ENCODE data around the gene PAPSS2. TPM values are rescaled to one million over a fixed set of nuclear protein-coding genes. Genes with fewer than 3 reads are reported as not detected.
"Not testable (repeated sequence)": the region's sequence is repeated elsewhere in the genome, so short reads cannot be mapped to it uniquely, and the experiment has no call there.

The PAPSS2 gene
- total RNA-seq, 1 experiment from 2014 or later = 9.9 TPM

- DNase-seq (ENCODE audit: low read depth) = no peak
These were observed 16.7 kb upstream of the PAPSS2 start for GRCh38 chr10:87642988-87643387.

DNA sequence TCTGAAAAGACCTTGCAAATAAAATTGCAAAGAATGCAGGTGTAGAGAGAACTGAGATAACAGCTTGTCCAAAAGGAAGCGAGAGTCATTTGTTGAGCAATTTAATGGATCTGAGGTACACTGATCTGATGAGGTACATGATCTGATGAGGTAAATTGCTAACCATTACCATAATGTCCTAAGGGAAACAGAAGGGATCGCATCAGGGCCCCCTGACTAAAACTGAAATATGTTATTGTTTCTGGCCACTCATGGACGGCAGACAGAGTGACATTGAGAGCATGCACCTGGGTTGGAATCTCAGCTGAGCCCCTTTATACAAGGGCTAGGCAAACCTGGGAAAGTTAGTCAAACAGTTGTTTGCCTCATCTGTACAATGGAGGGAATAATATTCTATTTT is 15.8 kb upstream of the PAPSS2 start:
- DNase-seq (ENCODE audit: low read depth) = no peak

- DNase-seq (ENCODE audit: low read depth) = not testable (repeated sequence)
These were observed 15.2 kb upstream of the PAPSS2 start for GRCh38 chr10:87644500-87644899.

DNA sequence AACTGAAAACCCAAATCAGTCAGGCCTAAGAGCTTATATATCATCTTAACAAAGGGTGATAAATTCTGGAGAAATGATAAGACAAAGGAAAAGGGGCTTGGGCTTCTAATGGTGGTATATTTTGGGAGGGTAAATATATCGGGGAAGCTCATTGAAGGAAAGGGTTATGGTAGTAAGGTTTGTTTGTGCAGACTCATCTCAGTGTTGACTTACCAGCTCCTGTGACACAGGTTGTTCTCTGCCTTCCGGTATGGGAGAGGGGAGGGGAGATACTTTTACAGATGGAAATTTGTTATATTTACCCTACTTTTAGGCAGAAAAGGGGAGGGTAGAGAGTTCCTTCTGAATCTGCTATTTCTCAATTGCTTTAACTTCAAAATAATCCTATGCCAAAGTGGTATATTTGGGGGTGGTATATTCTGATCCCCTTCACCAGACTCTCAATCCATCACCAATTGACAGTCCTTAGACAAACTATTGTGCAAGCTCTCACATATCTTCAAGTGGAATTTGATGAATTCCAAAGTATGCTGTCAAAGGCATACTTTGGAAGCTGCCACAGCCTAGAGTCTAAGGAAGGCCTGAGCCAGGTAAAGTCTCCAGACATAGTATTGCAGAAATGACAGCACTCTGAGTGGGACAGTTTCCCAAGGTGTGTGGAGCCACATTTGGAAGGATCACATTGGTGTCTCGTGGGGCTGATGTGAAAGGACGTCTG is 13.3 kb upstream of the PAPSS2 start:
- no peak for DNase-seq (ENCODE audit: low read depth)

DNA sequence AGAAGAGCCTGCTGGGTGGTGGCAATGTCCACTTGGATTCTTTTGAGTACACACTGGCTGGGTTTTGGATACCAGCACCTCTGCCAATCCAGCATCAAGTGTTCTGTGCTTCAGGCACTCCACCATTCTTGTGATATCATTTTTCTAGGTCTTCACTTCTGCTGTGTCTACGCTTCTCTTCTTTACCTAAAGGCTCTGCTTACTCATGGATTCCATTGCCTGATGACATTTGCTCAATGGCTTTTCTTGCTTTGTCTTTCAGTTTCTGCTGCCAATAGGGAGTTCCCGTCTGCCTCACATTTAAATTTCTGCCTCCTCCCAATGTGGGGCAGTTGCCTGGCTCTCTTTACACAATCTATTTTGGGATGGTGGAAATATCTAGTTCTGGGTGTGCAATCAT is 12.7 kb upstream of the PAPSS2 start:
- no peak for DNase-seq (ENCODE audit: low read depth)

DNA sequence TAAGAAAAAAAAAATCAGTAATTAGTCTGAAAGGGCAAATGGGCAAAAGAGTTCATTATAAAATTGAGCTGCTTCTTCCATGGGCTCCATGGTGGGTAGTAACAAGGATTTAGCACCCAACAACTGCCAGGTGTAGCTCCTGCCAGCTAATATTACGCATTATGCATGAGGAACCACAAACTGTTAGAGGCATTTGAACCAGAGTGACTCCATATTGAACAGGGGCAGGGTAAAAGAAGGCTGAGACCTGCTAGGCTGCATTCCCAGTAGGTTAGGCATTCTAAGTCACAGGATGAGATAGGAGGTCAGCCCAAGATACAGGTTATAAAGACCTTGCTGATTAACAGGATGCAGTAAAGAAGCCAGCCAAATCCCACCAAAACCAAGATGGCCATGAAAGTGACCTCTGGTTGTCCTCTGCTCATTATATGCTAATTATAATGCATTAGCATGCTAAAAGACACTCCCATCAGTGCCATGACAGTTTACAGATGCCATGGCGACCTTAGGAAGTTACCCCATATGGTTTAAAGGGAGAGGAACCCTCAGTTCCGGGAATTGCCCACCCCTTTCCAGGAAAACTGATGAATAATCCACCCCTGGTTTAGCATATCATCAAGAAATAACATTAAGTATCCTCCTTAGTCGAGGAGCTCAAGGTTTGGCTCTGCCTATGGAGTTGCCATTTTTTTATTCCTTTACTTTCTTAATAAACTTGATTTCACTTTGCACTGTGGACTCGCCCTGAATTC is 8.7 kb upstream of the PAPSS2 start:
- no peak for DNase-seq (ENCODE audit: low read depth)

GRCh38 chr10:87651801-87652200 is 7.9 kb upstream of the PAPSS2 start:
- DNase-seq (ENCODE audit: low read depth) = no peak

DNA sequence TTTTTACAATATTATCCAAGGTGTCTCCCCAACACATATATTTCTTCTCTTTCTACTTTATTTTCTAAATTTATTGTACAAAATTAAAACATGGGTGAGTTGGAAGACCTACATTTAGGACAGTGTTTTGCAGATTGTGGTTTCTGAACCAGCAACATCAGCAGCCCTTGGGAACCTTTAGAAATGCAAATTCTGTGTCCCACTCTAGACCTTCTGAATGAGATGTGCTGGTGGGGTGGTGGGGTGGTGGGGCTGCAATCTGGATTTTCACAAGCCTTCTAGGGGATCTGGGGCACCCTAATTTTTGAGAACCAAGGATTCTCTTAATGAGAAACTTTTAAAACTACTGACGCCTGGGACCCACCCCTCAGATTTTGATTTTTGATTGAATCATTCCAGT is 7.4 kb upstream of the PAPSS2 start:
- no peak for DNase-seq (ENCODE audit: low read depth)

GRCh38 chr10:87654212-87654611 is 5.5 kb upstream of the PAPSS2 start:
- no peak for DNase-seq (ENCODE audit: low read depth)

DNA sequence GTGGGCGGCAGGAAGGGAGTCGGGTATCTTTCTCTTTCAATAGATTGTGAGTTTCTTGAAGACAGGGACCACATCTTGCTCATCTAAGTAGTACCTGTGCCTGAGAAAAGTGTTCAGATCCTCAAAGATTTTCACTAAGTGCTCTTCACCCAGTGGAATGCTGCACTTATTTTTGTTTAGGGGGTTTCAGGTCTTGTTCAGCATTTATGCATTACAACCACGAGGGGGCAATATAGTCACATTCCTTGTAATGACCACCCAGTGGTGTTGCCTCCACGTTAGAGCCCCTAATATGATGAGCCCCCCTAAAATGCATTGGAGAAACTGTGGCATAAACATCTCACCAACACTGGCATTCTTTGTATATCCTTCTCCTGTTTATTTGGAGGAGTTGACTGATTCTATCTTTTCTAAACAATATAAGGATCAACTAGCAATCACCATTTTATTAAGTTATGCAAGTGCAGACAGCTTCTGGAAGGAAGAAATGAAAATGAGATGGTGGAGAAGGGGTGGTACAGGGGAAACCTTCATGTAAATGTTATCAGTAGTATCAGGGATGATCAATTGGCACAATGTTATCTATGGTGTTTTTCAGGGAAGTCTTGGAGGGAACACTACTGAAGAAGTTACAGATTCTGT is 3.1 kb upstream of the PAPSS2 start:
- DNase-seq (ENCODE audit: low read depth) = no peak

- no peak for DNase-seq (ENCODE audit: low read depth)
These were observed 2.3 kb upstream of the PAPSS2 start for GRCh38 chr10:87657371-87657770.

GRCh38 chr10:87658321-87658795 is 1.3 kb upstream of the PAPSS2 start:
- DNase-seq (ENCODE audit: low read depth) = no peak

GRCh38 chr10:87658858-87659555 is 671 bp upstream of the PAPSS2 start:
- no peak for DNase-seq (ENCODE audit: low read depth)

- peak; percentile 60 for DNase-seq (ENCODE audit: low read depth)
These were observed 931 bp downstream of the PAPSS2 start for GRCh38 chr10:87660484-87661133.

DNA sequence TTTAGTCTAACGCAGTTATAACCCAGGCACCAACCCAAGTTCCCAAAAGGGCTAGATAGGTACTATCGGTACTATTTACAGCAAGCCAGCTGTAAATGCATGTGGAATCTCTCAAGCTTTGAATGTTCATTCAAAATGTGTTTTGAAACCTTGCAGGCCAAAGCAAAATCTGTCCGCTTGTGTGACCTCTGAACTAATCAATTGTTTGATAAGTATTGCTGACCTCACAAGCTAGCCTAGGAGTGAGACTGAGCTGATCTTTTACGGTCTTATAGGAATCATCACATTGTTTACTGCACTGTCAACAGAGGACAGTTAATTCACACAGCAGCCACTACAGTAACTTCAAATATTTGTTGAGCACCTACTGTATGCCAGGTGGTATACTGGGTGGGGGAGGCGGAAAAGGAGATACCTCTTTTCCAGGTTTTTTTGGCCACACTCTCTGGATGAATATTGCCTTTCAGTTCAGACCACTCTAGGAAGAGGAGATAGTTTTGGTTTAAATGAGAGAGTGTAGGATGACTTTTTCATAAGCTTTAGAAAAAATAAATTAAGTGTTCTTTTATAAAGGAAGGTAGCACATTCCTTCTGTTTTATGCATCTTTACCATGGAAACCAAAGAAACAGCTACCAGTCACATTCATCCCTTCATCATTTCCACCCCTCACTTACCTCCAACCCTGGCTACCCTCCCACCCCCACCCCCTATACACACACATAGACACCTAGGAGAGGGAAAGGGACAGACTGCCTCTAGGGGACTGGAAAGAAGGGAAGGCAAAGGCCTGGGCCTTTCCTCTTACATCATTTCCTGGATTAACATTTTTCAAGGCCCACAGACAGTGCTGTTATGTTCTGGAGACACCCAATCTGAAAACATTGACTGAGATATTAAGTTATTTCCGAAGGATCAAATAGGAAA is 2.4 kb downstream of the PAPSS2 start:
- DNase-seq (ENCODE audit: low read depth) = no peak

GRCh38 chr10:87664276-87664701 is 4.6 kb downstream of the PAPSS2 start:
- DNase-seq (ENCODE audit: low read depth) = no peak

DNA sequence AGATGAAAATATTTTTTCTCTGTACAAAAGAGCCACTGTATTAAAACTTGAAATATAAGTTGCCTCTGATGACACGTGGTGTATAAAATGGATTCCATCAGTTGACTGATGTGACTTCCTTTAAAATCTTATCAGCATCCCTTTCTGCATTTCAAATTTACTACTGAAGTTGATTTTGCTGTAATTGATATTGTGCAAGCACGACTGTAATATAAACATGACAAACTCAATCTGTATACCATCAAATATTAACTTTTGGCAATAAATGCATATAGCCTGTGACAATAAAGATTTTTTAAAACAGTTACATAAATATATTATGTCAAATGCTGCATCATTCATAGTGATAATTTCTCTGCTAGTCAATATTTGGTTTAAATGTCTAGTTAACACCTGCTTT is 7.8 kb downstream of the PAPSS2 start:
- DNase-seq (ENCODE audit: low read depth) = no peak

DNA sequence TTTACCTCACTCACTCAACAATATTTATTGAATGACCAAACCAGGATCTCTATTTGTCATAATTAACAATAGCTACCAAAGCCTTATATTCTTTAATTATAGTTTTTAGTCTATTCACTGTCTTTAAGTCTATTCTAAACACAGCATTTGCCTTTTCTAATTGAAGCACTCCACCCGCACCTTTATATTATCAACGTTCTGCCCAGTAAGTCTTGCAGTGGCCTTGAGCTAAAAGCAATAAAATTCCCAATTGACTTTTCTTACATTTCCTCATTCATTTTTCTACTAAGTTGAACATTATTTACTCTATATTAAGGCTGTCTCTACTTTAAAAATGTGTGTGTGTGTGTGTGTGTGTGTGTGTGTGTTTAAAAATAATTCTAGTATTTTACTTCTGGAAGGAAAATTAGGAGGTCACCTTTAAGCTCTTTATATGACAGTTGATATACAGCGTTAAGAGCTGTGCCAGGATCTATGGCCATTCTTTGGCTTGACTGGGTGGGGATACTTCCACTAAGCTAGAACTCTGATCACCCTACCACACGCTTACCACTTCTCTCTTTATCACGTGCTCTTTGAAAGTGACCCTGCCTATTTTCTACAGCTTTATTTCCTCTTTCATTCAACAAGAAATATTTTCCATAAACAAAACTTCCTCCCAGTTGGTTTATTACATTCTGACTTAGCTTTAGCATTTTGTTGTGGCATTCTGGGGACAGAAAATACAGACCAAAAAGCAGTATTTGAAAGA is 8.8 kb downstream of the PAPSS2 start:
- no peak for DNase-seq (ENCODE audit: low read depth)

DNA sequence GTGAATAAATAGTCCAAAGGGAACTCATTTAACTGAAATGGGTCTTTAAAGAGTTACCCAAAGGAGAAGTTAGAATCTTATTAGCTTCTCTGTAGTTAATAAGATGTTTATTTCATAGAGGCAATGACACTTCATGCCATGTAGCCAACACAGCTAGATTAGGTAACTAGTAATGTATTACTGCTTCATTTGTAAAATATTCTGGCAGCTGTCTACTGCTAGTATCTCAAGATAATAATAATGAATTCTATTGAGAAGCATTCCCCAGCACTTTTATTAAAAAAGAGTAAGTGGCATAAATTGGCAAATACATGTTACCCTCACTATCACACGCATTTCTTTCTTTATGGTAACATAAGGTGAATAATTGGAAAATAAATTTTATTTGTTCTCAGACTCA is 10.1 kb downstream of the PAPSS2 start:
- no peak for DNase-seq (ENCODE audit: low read depth)

DNA sequence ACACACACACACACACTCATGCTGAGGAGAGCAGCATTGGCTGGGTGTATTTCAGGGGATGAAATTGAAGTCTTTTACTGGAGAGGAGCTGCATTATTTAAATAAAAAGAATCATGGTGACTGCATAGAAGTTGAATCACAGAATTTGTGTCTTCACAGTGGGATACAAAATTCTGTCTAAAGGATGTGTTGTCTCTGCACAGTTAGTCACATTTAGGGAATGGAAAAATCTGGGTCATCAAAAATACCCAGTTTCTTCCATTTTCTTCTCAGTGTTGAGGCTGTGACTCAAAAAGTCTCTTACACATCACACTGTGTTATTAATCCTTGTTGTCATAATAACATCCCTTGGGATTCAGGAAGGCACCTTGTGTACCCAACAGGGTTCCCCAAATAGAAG is 10.9 kb downstream of the PAPSS2 start:
- DNase-seq (ENCODE audit: low read depth) = no peak
